Measurements from ENCODE around the gene REEP1.

DNA sequence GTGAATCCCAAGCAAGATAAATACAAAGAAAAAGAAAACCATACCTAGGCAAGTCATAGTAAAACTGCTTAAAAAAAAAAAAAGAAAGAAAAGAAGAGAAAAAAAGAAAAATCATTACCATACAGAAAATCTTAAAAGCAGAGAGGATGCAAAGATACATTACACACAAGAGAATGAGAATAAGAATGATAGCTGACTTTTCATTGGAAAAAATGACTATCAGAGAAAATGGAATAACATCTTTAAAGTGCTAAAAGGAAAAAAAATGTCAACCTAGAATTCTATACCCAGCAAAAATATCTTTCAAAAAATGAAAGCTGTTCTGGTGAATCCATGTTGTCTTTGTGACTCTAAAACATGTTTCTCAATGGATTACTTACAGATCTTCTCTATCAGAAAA, 66.2 kb downstream of the REEP1 start:
- TF ChIP-seq EZH2phosphoT487 (IDR thresholded peaks at IDR 0.05; ENCODE audit: low read depth, severe bottlenecking, unreplicated experiment), result no peak
- TF ChIP-seq, protein P1, sequence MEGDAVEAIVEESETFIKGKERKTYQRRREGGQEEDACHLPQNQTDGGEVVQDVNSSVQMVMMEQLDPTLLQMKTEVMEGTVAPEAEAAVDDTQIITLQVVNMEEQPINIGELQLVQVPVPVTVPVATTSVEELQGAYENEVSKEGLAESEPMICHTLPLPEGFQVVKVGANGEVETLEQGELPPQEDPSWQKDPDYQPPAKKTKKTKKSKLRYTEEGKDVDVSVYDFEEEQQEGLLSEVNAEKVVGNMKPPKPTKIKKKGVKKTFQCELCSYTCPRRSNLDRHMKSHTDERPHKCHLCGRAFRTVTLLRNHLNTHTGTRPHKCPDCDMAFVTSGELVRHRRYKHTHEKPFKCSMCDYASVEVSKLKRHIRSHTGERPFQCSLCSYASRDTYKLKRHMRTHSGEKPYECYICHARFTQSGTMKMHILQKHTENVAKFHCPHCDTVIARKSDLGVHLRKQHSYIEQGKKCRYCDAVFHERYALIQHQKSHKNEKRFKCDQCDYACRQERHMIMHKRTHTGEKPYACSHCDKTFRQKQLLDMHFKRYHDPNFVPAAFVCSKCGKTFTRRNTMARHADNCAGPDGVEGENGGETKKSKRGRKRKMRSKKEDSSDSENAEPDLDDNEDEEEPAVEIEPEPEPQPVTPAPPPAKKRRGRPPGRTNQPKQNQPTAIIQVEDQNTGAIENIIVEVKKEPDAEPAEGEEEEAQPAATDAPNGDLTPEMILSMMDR (IDR thresholded peaks at IDR 0.05; ENCODE audit: poor library complexity), result no peak

Data from hepatocyte (in vitro differentiated cells).